GM19467 (cell line): ENCODE results near the gene TIMM21.

Experiments
- ATAC-seq: cut with Tn5 transposase; IDR thresholded peaks from one replicate; pipeline ENCODE4 v1.9.1; 2021; ENCODE audit warnings: mild to moderate bottlenecking, moderate library complexity; ENCODE audit not compliant: unreplicated experiment

TIMM21 gene

DNA sequence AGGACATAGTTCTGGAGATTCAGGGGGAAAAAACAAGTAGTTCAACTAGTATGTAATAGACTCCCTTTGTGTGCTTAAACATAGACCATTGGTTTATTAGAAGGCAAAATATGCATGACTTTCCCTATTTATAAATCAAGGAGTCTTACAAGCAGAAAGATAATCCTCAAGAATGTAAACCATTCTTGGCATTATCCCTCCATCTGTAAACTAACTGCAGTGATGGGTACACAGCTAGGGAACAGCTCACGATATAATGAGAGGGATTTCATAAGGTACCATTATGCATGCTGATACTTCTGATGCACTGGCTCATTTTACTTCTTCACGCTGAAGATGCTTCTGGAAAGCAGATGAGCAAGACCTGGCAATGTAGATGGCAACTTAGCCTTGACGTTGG is 1.6 kb upstream of the TIMM21 start:
- ATAC-seq, result no peak

- ATAC-seq, result no peak
Measured at GRCh38 chr18:74147491-74147778, 888 bp upstream of the TIMM21 start.

- ATAC-seq, result peak; percentile 16
Measured at GRCh38 chr18:74148543-74149070, 284 bp downstream of the TIMM21 start.

GRCh38 chr18:74149878-74150277 is 1.6 kb downstream of the TIMM21 start:
- no peak for ATAC-seq

DNA sequence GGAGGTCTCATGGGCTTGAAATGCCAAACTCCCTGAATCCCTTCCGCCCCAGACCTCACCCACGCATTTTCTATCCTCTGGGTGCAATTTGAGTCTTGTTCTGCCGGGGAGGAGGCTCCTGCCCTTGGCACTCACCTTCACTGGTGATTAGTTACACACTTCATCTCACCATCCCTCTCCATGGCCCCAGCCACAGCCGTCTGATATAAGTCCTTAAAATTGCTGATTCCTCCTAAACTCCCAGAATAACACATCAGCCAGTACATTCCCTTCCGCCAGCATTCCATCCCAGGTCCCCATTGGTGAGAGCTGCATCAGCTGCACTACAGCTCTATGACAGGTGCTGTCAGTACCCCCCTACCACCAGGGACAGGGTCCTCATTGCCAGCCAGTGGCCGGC is 3.9 kb downstream of the TIMM21 start:
- no peak for ATAC-seq

GRCh38 chr18:74152857-74153256 is 4.5 kb downstream of the TIMM21 start:
- no peak for ATAC-seq

DNA sequence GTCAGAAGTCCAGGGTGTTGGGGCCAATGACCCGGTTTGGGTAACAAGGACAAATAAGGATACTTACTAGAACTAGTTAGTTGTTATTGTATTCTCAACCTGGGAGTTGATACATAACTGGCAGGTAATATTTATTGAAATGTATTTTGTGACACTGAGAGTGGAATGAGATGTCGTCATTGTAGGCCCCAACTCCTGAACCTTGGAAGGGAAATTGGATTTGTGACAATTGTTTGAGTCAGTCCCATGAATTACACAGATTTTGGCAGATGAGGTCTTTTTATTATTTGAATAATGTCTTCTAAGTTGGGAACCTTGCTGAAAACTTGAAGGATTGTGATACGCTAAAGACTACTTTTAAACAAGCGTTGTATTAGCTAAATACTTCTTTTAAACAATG is 5.1 kb downstream of the TIMM21 start:
- ATAC-seq, result no peak

GRCh38 chr18:74153793-74154192 is 5.5 kb downstream of the TIMM21 start:
- ATAC-seq, result no peak

DNA sequence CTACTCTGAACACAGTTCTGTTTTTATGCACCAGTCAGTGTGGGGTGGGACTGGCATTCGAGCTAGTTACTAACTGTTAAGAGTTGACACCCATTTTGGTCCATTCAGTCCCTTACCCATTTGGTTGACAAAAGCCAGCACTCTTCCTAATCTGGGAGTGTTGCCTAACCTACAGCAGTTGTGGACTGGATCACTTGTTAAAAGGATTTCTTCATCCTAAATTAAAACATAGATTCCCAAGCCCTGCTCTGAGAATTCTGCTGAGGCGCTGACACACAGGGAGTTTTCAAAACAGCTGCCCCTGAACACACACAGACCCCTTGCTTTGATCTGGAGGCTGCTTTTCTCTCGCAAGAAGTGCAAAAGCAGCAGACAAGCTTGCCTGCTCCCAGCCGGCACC is 6.4 kb downstream of the TIMM21 start:
- ATAC-seq, result no peak

GRCh38 chr18:74155276-74155675 is 7.0 kb downstream of the TIMM21 start:
- ATAC-seq, result no peak

DNA sequence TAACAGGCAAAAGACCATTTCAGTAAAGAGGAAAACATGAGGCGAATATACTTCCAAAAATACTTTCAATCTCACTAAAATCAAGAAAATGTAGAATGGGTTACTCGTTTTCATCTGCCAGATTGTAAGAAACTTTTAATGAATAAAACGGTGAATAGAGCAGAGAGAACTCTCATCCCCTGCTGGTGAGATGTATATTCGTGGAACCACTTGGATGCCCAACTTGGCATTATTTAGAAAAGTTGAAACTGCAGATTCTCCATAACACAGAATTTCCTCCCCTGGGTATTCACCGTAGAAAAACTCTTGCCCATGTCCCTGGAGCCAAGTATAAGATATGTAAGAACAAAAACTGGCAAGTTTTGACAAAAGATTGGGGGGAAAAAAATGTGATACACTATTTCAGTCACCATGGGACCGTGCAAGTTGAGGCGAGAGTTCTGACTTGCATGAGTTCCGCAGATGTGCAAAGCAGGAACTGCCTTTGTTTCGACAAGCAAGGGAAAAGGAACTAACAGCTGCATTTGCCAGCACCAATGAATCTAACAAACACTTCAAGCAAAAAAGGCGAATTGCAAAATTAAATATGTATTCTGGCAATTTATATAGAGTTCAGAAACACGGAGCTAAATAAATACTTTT is 14.8 kb downstream of the TIMM21 start:
- no peak for ATAC-seq

DNA sequence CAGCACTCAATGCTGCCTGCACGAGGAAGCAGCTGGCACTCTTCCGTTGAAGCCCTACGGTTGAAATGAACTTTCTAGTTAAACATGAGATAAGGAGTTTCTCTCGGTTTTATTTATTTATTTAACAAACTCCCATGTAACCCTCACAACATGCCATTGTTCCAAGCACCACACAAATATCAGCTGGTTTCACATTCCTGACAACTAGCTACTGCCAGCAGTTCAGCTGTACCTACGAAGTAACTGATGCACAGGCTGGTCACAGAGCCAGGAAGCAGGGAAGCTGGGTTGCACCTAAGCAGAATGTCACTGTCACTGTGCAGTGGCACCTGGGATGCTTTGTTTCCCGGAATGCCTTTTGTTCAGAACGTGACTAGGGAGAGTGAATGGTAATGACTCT is 18.1 kb downstream of the TIMM21 start:
- ATAC-seq, result no peak

- peak; percentile 97 for ATAC-seq
Measured at GRCh38 chr18:74171910-74172606, 23.7 kb downstream of the TIMM21 start.

DNA sequence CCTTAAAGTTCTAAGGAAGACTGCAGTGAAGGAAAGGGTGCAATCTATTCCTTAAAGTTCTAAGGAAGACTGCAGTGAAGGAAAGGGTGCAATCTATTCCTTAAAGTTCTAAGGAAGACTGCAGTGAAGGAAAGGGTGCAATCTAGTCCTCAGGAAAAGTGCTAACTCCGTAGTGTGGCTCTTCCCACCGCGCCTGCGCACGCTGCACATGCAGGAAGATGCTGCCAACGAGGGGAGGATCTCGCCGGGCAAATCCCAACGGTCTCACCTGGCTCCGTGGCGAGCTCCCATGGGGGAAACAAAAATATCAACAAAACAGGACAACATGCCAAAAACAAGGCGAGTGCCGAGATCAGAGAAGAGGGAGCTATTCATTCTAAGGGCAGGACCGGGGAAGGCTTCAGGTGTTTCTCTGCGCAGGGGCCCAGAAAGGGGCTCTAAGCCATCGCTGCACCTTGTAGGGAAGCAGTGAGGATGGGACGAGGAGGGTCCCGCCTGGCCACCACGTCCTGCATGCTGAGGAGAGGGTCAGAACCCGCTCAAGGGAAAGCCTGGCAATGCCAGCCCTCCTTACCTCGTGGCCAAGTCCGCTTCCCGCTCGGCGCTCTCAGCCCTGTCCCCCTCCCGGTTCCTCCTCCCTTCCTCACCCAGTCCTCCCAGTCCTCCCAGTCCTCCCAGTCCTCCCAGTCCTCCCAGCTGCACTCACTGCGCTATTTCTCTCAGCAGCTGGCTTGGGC is 24.5 kb downstream of the TIMM21 start:
- ATAC-seq, result no peak

DNA sequence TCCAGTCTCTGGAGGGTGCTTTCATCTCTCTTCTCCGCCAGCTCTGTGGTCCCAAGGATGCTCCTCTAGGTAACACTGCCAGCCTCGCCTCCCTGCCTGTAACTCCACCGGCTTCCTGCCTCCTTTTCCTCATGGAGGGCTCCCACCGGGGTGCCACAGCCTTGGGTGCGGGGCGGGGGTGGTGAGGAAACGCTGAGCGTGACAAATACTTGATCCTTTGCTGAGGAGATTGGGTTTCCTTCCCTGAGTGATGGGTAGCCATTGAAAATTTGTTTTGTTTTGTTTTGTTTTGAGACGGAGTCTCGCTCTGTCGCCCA is 25.1 kb downstream of the TIMM21 start:
- ATAC-seq, result no peak

DNA sequence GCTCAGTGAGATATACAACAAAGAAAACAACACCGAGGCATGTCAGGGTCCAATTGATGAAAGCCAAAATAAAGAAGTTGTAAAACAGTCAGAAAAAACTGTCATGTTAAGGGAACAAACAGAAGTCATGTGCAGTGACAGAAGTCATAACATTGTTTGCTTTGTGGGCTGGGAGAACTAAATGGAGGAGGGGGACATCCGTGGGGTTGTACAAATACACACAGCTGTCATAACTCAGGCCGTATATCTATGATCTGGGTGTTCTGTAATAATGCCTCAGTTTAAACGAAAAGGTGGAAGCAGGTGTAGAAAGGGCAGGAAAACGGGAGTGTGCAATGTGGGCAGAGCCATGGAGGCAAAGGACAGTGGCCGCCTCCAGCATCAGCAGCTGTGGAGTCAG is 27.3 kb downstream of the TIMM21 start:
- no peak for ATAC-seq

DNA sequence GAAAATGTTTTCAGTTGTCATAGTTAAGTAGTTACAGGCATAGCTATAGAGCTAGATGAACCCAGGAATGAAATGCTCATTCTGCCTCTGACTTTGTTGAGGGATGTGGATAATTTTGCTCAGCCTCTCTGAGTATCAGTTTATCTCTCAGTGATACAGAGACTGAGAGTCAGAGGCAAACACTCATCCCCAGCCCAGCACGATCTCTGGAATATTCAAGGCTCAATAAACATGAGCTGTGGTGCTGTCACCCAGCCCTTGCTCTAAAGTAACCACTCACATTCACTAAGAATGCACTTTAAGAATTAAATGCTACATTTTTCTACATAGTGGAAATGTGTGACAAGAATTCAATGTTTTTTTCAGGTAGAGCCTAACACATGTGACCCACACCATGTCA is 30.6 kb downstream of the TIMM21 start:
- ATAC-seq, result no peak

DNA sequence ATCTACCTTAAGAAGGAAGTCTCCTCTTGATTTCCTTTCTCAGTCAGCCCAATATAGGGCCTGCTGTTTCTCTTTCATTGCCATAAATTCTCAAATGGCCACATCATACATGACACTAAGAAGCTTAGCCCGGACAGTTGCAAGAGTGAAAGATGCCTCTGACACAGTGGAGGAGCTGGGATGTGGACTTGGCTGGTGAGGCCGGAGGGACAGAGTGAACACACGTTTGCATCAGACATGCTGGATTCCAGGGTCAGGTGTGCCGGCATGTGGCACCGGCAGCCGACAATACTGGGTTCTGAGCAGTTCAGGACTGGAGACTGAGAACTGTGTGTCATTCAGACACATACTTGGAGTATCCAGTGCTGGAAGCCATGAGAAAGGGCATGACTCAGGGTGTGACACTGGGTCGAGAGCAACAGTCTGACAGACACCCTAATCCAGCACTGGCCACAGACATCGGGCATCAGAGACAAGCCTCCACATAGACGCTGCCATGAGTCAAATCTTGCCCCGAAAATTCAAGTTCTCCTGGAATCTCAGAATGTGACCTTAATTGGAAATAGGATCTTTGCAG is 31.4 kb downstream of the TIMM21 start:
- ATAC-seq, result no peak

GRCh38 chr18:74182335-74182734 is 34.0 kb downstream of the TIMM21 start:
- ATAC-seq, result no peak

DNA sequence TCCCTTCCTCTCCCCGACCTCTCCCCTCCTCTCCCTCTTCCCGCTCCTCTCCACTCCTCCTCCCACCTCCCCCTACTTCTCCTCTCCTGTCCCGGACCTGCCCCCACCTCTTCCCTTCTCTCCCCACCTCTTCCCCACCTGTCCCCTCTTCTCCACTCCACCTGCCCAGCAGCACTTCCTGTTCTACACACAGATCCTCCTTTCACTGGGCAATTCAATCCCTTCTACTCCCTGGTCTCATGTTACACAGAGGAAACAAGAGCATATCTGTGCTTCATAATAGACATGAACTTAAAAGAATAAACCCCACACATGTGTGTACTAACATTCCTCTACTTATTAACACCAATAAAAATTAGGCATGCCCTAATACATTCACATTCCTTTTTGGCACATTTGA is 34.8 kb downstream of the TIMM21 start:
- no peak for ATAC-seq

GRCh38 chr18:74184875-74185274 is 36.6 kb downstream of the TIMM21 start:
- no peak for ATAC-seq

DNA sequence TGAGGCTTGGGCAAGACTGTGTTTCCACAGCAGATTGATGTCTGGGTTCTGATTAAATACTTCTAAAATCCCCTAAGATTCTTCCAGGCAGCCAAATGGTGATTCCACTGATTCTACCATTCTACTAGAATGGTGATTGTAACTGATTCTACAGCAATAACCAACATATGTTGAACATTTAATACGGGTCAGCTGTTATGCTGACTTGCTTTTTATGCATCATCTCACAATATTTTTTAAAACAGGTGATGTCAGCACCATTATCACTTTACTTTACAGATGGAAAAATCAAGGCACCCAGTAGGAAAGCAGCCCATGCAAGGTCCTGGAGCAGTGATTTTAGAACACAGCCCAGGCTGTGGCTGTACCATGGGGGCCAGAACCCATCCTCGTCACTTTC is 37.5 kb downstream of the TIMM21 start:
- no peak for ATAC-seq
